Stomach (tissue), 4 donors: ENCODE results near the gene KCNF1.

Experiments
- CTCF ChIP-seq, 7 experiments: fragments of 450-650 bp in 4 of 7; fragments of 200-600 bp in 3 of 7; sonication (generic) in 3 of 7; IDR thresholded peaks; one replicate each; pipeline ENCODE4 v1.5.1; 2016 to 2019; ENCODE audit warnings: antibody characterized with exemption in 7 of 7, control low read depth in 2 of 7, mild to moderate bottlenecking in 1 of 7
- EP300 ChIP-seq: sonication (generic); formaldehyde crosslinking; IDR thresholded peaks from one replicate; pipeline ENCODE4 v1.6.1; 2017; ENCODE audit warnings: antibody characterized with exemption
- POLR2A ChIP-seq, 4 donors: fragments of 450-650 bp; IDR thresholded peaks; one replicate each; pipeline ENCODE4 v1.6.1; 2016; ENCODE audit warnings: antibody characterized with exemption in 4 of 4, control low read depth in 2 of 4, mild to moderate bottlenecking in 1 of 4, moderate library complexity in 1 of 4
- POLR2AphosphoS5 ChIP-seq, 3 donors: sonication (generic); formaldehyde crosslinking; IDR thresholded peaks; one replicate each; pipeline ENCODE4 v1.6.1; 2016; ENCODE audit warnings: antibody characterized with exemption in 3 of 3

- TF ChIP-seq CTCF (IDR thresholded peaks at IDR 0.05) (no peak), POLR2AphosphoS5 (IDR thresholded peaks at IDR 0.05) (no peak), POLR2A (IDR thresholded peaks at IDR 0.05) (no peak), EP300 (no peak)
Measured at GRCh38 chr2:10880586-10881321, 31.0 kb upstream of the KCNF1 start.
